Fibroblast of villous mesenchyme (primary cell): ENCODE measurements around the gene TOR4A. TPM values are rescaled to one million over a fixed set of nuclear protein-coding genes. Genes with fewer than 3 reads are reported as not detected.
"Not testable (repeated sequence)": the region's sequence is repeated elsewhere in the genome, so short reads cannot be mapped to it uniquely, and the experiment has no call there.

Experiments used
- DNase-seq: peaks from one replicate; pipeline ENCODE4 v3.0.0-alpha.2; 2010; ENCODE audit warnings: low read depth
- H3K4me3 ChIP-seq: 2 replicates; pipeline ENCODE4 v1.5.1; 2011; ENCODE audit warnings: low read depth, mild to moderate bottlenecking, low read length
- total RNA-seq: library from RNA; depleted of rRNA; stranded (reverse); fragments of >200 nt; gene quantifications from 2 replicates; pipeline ENCODE4 v1.2.3, GENCODE V29; 2012
- TF ChIP-seq, protein P1 (sequence below): IDR thresholded peaks from 2 replicates; pipeline ENCODE4 v1.5.1; 2012; ENCODE audit warnings: low read depth, mild to moderate bottlenecking, low read length; ENCODE audit not compliant: insufficient read depth

TOR4A gene
- total RNA-seq, 1 donor = 42.3 TPM

DNA sequence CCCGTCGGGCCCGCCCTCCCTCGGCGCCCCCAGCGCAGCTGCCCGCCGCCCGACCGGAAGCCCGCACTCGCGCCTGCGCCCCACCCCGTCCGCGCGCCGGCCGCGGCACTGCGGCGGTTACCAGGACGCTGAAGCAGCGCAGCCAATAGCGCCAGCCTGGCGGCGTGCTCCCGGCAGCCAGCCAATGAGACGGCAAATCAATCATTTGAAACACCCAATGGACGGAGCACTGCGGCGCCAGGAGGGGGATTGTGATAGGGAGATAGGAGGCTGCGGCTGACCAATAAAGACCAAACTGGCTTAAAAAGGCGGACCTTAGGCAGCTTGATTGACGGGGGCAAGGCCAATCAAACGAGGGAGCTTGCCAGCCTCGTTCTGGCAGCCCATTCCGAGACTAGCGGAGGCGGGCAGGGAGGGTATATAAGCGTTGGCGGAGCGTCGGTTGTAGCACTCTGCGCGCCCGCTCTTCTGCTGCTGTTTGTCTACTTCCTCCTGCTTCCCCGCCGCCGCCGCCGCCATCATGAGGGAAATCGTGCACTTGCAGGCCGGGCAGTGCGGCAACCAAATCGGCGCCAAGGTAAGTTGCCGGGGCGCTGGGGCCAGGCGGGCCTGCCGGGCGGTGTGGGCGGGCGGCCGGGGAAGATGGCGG is 36.6 kb upstream of the TOR4A start, which contains the start of gene TUBB4B:
TUBB4B (plus strand) TSS at position 447 of the 649 bp plus-strand sequence; CDS start at position 521, 74 bp downstream.
- peak within 1 kb of the TSS; percentile 85 for H3K4me3 ChIP-seq
- peak; percentile 100 for DNase-seq
- TF ChIP-seq, protein P1, sequence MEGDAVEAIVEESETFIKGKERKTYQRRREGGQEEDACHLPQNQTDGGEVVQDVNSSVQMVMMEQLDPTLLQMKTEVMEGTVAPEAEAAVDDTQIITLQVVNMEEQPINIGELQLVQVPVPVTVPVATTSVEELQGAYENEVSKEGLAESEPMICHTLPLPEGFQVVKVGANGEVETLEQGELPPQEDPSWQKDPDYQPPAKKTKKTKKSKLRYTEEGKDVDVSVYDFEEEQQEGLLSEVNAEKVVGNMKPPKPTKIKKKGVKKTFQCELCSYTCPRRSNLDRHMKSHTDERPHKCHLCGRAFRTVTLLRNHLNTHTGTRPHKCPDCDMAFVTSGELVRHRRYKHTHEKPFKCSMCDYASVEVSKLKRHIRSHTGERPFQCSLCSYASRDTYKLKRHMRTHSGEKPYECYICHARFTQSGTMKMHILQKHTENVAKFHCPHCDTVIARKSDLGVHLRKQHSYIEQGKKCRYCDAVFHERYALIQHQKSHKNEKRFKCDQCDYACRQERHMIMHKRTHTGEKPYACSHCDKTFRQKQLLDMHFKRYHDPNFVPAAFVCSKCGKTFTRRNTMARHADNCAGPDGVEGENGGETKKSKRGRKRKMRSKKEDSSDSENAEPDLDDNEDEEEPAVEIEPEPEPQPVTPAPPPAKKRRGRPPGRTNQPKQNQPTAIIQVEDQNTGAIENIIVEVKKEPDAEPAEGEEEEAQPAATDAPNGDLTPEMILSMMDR = no peak

- DNase-seq = peak; percentile 42
- TF ChIP-seq, protein P1 = no peak
Measured at GRCh38 chr9:137241490-137242268, 35.8 kb upstream of the TOR4A start.

DNA sequence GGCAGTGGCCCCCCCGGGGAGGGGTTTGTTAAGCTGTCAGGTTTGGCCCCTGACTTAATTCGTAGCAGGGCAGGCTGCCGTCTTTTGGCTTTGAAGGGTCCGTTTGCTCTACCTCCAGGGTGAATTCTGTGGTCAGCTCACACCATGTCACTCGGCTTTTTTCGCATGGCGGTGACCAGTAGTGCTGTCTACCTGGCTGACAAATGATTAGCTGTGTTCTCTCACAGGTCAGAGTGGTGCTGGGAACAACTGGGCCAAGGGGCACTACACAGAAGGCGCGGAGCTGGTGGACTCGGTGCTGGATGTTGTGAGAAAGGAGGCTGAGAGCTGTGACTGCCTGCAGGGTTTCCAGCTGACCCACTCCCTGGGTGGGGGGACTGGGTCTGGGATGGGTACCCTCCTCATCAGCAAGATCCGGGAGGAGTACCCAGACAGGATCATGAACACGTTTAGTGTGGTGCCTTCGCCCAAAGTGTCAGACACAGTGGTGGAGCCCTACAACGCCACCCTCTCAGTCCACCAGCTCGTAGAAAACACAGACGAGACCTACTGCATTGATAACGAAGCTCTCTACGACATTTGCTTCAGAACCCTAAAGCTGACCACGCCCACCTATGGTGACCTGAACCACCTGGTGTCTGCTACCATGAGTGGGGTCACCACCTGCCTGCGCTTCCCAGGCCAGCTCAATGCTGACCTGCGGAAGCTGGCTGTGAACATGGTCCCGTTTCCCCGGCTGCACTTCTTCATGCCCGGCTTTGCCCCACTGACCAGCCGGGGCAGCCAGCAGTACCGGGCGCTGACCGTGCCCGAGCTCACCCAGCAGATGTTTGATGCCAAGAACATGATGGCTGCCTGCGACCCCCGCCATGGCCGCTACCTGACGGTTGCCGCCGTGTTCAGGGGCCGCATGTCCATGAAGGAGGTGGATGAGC is 35.0 kb upstream of the TOR4A start:
- peak overlapping the region; percentile 85 for H3K4me3 ChIP-seq
- TF ChIP-seq, protein P1 = no peak
- no peak for DNase-seq

More at GRCh38 chr9:137241490-137242268, 35.8 kb upstream of the TOR4A start:
- peak overlapping the region; percentile 85 for H3K4me3 ChIP-seq

DNA sequence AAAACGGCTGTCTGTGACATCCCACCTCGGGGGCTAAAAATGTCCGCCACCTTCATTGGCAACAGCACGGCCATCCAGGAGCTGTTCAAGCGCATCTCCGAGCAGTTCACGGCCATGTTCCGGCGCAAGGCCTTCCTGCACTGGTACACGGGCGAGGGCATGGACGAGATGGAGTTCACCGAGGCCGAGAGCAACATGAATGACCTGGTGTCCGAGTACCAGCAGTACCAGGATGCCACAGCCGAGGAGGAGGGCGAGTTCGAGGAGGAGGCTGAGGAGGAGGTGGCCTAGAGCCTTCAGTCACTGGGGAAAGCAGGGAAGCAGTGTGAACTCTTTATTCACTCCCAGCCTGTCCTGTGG is 34.3 kb upstream of the TOR4A start:
- DNase-seq, H3K4me3 ChIP-seq: not testable (repeated sequence)

DNA sequence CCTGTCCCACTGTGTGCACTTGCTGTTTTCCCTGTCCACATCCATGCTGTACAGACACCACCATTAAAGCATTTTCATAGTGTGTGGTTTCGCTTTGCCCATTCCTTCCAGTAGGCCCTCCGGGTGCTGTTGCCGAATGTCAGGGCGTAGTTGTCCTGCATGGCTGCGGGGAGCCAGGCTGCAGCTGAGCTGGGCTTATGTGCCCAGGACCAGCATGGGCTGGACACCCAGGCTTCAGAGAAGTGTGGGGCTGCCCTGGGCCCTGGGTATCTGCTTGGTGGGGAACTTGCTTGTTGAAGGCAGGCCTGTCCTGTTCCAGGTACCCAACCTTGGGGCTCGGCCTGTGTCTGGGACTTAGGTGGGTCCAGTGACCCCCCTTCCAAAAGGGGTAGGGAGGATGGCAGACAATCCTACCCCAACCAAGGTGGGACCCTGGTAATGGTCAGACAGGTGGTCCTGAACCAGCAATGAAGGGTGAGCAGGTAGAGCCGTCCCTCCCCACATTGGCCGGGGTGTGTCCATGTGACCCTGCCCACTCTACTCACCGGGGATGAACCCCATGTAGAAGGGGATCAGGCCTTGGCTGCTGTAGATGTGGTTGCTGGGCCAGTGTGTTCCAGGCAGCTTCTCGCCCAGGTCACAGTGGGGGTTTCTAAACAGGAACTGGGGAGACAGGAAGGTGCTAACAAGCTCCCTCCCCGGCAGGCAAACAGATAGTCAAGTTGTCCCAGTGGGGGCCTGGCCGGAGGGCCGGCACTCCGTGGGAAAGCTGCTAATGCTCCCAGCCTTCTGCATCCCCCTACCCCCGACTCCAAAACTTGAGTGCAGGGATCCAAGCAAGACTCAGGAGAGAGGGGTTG is 33.7 kb upstream of the TOR4A start:
- H3K4me3 ChIP-seq = no peak overlapping the region
- DNase-seq = no peak
- TF ChIP-seq, protein P1 = no peak

DNA sequence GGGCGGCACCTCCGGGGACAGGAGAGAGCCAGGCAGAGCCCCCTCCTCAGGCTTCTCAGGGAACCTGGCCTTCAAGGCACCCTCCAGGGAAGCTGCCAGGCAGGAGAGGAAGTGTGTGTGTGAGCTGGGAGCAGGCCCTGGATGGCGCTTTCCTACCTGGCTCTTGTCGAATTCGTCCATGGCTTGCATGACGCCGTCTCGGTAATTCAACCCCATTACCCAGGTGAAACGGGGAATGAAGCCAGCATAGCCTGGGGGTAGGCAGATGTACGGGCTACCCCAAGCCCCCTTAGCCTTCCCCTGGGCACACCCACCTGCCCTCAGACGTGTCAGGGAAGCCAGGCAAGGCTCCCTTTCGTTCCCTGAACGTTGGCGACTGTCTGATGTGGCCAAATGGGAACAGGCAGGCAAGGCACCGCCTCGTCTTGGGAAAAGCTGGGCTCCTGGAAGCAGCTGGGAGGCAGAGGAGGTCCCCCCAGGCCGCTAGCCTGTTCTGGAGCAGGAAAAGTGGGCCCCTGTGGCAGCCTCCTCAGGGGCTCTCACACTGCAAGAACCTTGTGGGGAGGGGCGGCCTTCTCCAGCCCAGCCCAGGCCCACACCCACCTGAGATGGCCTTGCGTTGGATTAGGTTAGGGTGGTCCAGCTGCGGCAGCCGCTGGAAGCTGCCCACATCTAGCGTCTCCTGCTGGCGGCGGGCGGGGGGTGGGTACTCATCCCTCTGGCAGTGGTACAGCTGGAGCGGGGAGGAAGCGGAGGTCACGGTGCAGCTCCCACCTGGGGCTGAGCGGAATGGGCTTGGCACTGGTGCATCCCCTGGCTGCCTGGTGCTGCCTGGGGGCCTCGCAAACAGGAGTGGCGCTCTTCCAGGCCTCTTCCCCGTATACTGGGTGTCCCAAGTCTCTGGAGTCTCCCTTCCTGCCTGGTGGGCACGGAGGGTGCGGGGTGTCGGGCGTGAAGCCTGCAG is 32.8 kb upstream of the TOR4A start:
- no peak overlapping the region for H3K4me3 ChIP-seq
- TF ChIP-seq, protein P1 = no peak
- DNase-seq = no peak
